ENCODE results near the gene DOP1A. TPM values are rescaled to one million over a fixed set of nuclear protein-coding genes. Genes with fewer than 3 reads are reported as not detected.

DOP1A gene
- total RNA-seq, 1 donor from 2014 or later = 61.9 TPM

GRCh38 chr6:83183082-83183828 is 115.8 kb downstream of the DOP1A start:
- Histone ChIP-seq H3K79me2 (ENCODE audit: low read depth) (no peaks in the 10 kb centered on the region), H4K20me1 (ENCODE audit: low read depth) (peaks cover 6% of the 10 kb centered on the region), H3F3A (ENCODE audit: low read depth) (no peaks in the 10 kb centered on the region), H3K9ac (no peak overlapping the region), H3K9me3 (ENCODE audit: low read depth) (no peaks in the 10 kb centered on the region), H3K27me3 (no peaks in the 10 kb centered on the region), H2AFZ (replicated peaks) (no peak overlapping the region), H3K36me3 (peaks cover 11% of the 10 kb centered on the region), H3K4me3 (no peak overlapping the region), H3K4me1 (no peaks in the 10 kb centered on the region), H3K27ac (no peak overlapping the region), H3K4me2 (no peak overlapping the region)
- Mint-ChIP-seq H3K36me3 (peaks cover 22% of the 10 kb centered on the region), H3K4me1 (no peaks in the 10 kb centered on the region), H3K27ac (no peak overlapping the region), H3K9me3 (no peaks in the 10 kb centered on the region), H3K27me3 (ENCODE audit: insufficient read depth, low read depth) (peaks cover 5% of the 10 kb centered on the region), H3K4me3 (no peak overlapping the region)
- TF ChIP-seq CTCF (IDR thresholded peaks at IDR 0.05) = no peak
- TF ChIP-seq EZH2phosphoT487 (IDR thresholded peaks at IDR 0.05) = no peak
- TF ChIP-seq EZH2 (IDR thresholded peaks at IDR 0.05) = no peak
- DNase-seq (ENCODE audit: low spot score) = no peak

- Histone ChIP-seq H3K4me3 (no peak overlapping the region), H3K79me2 (ENCODE audit: low read depth) (peaks cover 12% of the 10 kb centered on the region), H2AFZ (replicated peaks) (no peak overlapping the region), H3K27ac (no peak overlapping the region), H3K9ac (no peak overlapping the region), H4K20me1 (ENCODE audit: low read depth) (peaks cover 18% of the 10 kb centered on the region), H3K9me3 (ENCODE audit: low read depth) (no peaks in the 10 kb centered on the region), H3K27me3 (no peaks in the 10 kb centered on the region), H3F3A (ENCODE audit: low read depth) (no peaks in the 10 kb centered on the region), H3K4me1 (no peaks in the 10 kb centered on the region), H3K4me2 (no peak overlapping the region), H3K36me3 (peaks cover 14% of the 10 kb centered on the region)
- Mint-ChIP-seq H3K4me3 (no peak overlapping the region), H3K36me3 (peaks cover 33% of the 10 kb centered on the region), H3K9me3 (no peaks in the 10 kb centered on the region), H3K27ac (no peak overlapping the region), H3K4me1 (no peaks in the 10 kb centered on the region), H3K27me3 (ENCODE audit: insufficient read depth, low read depth) (peaks cover 5% of the 10 kb centered on the region)
- no peak for TF ChIP-seq EZH2phosphoT487 (IDR thresholded peaks at IDR 0.05)
- no peak for TF ChIP-seq CTCF (IDR thresholded peaks at IDR 0.05)
- no peak for TF ChIP-seq EZH2 (IDR thresholded peaks at IDR 0.05)
- no peak for DNase-seq (ENCODE audit: low spot score)
Observed at GRCh38 chr6:83185096-83185495, 117.6 kb downstream of the DOP1A start.

DNA sequence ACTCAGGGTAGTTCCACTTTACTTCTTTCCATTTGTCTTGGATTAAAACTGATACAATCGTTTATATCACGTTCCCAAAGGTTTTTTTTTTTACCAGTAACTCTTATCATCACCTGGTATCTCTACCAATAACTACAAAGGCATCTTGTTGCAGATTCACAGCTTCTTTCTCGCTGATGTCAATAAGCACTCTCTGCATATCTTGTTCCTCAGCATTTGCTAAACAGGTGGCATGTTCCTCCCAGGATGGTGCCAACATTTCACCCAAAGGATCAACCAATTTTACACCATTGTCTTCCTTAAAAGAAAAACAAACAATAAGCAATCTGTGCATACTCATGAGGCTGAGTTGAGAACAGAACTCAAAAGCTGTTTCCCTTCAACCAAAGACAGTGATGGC is 121.0 kb downstream of the DOP1A start:
- Histone ChIP-seq H3F3A (ENCODE audit: low read depth) (no peaks in the 10 kb centered on the region), H3K36me3 (peaks cover 18% of the 10 kb centered on the region), H3K27ac (no peak overlapping the region), H2AFZ (replicated peaks) (no peak overlapping the region), H3K4me1 (no peaks in the 10 kb centered on the region), H3K27me3 (no peaks in the 10 kb centered on the region), H3K9ac (no peak overlapping the region), H3K4me2 (no peak overlapping the region), H4K20me1 (ENCODE audit: low read depth) (peaks cover 34% of the 10 kb centered on the region), H3K9me3 (ENCODE audit: low read depth) (no peaks in the 10 kb centered on the region), H3K4me3 (no peak overlapping the region), H3K79me2 (ENCODE audit: low read depth) (peaks cover 42% of the 10 kb centered on the region)
- no peak for TF ChIP-seq EZH2phosphoT487 (IDR thresholded peaks at IDR 0.05)
- no peak for TF ChIP-seq CTCF (IDR thresholded peaks at IDR 0.05)
- no peak for TF ChIP-seq EZH2 (IDR thresholded peaks at IDR 0.05)
- Mint-ChIP-seq H3K4me3 (no peak overlapping the region), H3K27me3 (ENCODE audit: insufficient read depth, low read depth) (peaks cover 5% of the 10 kb centered on the region), H3K27ac (no peak overlapping the region), H3K9me3 (no peaks in the 10 kb centered on the region), H3K36me3 (peaks cover 26% of the 10 kb centered on the region), H3K4me1 (peaks cover 17% of the 10 kb centered on the region)
- DNase-seq (ENCODE audit: low spot score) = no peak
